ENCODE data around the gene TK2. TPM values are rescaled to one million over a fixed set of nuclear protein-coding genes. Genes with fewer than 3 reads are reported as not detected.

TK2 gene
- total RNA-seq, 1 donor from 2014 or later = 16.1 TPM

DNA sequence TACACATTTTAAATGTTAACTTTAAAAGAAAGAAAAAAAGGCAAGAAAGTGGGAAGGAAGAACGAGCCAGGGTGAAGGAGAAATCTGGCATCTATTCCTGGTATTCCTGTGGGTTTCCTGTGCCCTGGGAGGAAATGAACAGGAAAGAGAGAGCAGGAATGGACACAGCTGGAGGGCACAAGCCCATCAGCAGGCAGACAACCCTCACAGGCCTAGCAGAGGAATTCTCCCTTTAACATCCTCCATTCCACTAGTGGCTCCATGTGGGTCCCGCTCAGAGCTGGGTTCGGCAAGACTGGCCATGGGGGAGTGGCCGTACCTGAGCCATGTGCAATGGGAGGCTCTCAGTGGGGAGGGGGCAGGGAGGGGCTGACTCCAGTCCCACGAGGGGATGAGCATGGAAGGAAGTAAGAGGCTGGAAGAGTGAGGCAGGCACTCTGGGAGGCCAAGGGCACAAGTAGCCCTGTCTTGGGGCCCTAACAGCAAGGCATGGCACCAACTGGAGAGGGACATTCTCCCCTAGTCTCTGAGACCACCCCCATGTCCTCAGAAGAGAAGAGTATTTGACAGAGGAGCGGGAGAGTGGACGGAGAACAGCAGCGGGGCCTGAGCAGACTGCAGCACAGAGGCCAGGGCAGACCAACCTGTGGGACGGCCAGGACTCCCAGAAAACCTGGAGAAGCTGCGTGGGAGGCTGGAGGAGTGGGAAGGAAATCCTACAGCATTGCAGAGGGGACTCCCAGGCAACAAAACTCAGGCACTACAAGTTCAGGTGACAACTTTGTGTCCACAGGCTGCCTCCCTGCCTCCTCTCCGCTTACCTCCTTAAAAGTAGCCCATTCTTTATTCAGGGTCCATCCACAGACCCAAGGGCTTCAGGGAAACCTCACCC, 30.2 kb downstream of the TK2 start:
- Mint-ChIP-seq H3K27ac (peak overlapping the region; percentile 13), H3K36me3 (ENCODE audit: insufficient read depth) (peaks cover 6% of the 10 kb centered on the region), H3K27me3 (no peaks in the 10 kb centered on the region), H3K4me1 (ENCODE audit: low read depth) (peaks cover 19% of the 10 kb centered on the region), H3K9me3 (ENCODE audit: low read depth) (no peaks in the 10 kb centered on the region), H3K4me3 (ENCODE audit: low read depth) (no peak overlapping the region)
- TF ChIP-seq, protein P1, sequence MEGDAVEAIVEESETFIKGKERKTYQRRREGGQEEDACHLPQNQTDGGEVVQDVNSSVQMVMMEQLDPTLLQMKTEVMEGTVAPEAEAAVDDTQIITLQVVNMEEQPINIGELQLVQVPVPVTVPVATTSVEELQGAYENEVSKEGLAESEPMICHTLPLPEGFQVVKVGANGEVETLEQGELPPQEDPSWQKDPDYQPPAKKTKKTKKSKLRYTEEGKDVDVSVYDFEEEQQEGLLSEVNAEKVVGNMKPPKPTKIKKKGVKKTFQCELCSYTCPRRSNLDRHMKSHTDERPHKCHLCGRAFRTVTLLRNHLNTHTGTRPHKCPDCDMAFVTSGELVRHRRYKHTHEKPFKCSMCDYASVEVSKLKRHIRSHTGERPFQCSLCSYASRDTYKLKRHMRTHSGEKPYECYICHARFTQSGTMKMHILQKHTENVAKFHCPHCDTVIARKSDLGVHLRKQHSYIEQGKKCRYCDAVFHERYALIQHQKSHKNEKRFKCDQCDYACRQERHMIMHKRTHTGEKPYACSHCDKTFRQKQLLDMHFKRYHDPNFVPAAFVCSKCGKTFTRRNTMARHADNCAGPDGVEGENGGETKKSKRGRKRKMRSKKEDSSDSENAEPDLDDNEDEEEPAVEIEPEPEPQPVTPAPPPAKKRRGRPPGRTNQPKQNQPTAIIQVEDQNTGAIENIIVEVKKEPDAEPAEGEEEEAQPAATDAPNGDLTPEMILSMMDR (IDR thresholded peaks at IDR 0.05; ENCODE audit: unreplicated experiment) = no peak
- DNase-seq (ENCODE audit: low spot score, unreplicated experiment) = no peak

- H3K27ac Mint-ChIP-seq = peak overlapping the region; percentile 80
- H3K4me1 Mint-ChIP-seq (ENCODE audit: low read depth) = peaks cover 20% of the 10 kb centered on the region
- H3K27me3 Mint-ChIP-seq = no peaks in the 10 kb centered on the region
- H3K4me3 Mint-ChIP-seq (ENCODE audit: low read depth) = no peak overlapping the region
- H3K9me3 Mint-ChIP-seq (ENCODE audit: low read depth) = no peaks in the 10 kb centered on the region
- TF ChIP-seq, protein P1 (IDR thresholded peaks at IDR 0.05; ENCODE audit: unreplicated experiment) = no peak
- no peak for DNase-seq (ENCODE audit: low spot score, unreplicated experiment)
- peaks cover 11% of the 10 kb centered on the region for H3K36me3 Mint-ChIP-seq (ENCODE audit: insufficient read depth)
These were observed 32.2 kb downstream of the TK2 start for GRCh38 chr16:66517586-66518263.

DNA sequence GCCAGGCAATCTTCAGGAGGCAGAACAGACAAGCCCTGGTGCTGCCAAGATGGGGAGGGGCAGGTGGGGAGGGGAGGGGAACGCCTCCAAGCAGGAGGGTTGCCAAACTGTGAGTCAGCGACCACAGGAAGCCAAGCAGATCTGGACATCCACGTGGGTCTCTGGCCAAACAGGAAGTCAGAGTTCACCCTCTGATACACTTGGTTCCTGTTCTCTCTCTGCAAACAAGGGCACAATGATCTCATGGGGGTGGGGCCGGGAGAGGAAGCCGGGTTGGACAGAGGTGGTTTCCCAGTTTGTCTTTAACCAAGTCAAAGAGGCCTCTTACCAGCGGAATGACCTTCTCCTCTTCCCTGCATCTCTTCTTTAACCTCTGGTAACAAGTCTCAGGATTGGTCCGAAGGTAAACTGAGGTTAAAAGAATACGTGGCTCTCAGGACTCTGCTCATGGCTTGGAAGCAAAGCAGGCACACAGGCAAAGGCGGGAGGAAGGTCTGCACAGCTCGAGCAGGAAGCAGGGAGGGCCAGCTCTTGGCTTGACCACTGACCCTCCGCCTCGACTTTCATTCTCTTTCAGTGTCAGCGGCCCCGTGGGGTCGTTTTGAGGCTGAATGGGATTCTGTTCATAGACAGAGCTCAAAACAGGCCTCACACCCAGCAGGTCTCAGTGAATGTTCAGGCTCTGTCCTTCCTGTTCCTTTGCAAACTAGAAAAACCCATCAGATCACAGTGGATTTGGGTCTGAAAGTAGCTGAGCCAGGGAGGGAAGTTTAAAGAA, 32.9 kb downstream of the TK2 start:
- no peak overlapping the region for H3K4me3 Mint-ChIP-seq (ENCODE audit: low read depth)
- H3K36me3 Mint-ChIP-seq (ENCODE audit: insufficient read depth) = peaks cover 11% of the 10 kb centered on the region
- peaks cover 20% of the 10 kb centered on the region for H3K4me1 Mint-ChIP-seq (ENCODE audit: low read depth)
- H3K27me3 Mint-ChIP-seq = no peaks in the 10 kb centered on the region
- H3K27ac Mint-ChIP-seq = peak overlapping the region; percentile 96
- TF ChIP-seq, protein P1 (IDR thresholded peaks at IDR 0.05; ENCODE audit: unreplicated experiment) = no peak
- no peak for DNase-seq (ENCODE audit: low spot score, unreplicated experiment)
- H3K9me3 Mint-ChIP-seq (ENCODE audit: low read depth) = no peaks in the 10 kb centered on the region

- Mint-ChIP-seq H3K9me3 (ENCODE audit: low read depth) (no peaks in the 10 kb centered on the region), H3K36me3 (ENCODE audit: insufficient read depth) (peaks cover 13% of the 10 kb centered on the region), H3K4me1 (ENCODE audit: low read depth) (peaks cover 20% of the 10 kb centered on the region), H3K27ac (peak overlapping the region; percentile 86), H3K4me3 (ENCODE audit: low read depth) (no peak overlapping the region), H3K27me3 (no peaks in the 10 kb centered on the region)
- DNase-seq (ENCODE audit: low spot score, unreplicated experiment) = no peak
- TF ChIP-seq, protein P1 (IDR thresholded peaks at IDR 0.05; ENCODE audit: unreplicated experiment) = no peak
These were observed 33.5 kb downstream of the TK2 start for GRCh38 chr16:66516509-66516807.
